GM23248 (cell line): ENCODE results near the gene PRG2. TPM values are rescaled to one million over a fixed set of nuclear protein-coding genes. Genes with fewer than 3 reads are reported as not detected.
A peak's percentile ranks its signal among the peaks of the same experiment; 100 is the strongest.

Experiments
- DNase-seq: peaks from one replicate; pipeline ENCODE4 v3.0.0-alpha.2; 2015
- H2AFZ ChIP-seq: fragments of 200-600 bp; sonication (generic); 2 replicates; pipeline ENCODE4 v1.6.1; 2016; ENCODE audit warnings: antibody characterized with exemption
- H3F3A ChIP-seq: fragments of 200-600 bp; sonication (generic); 2 replicates; pipeline ENCODE4 v1.6.1; 2016; ENCODE audit warnings: mild to moderate bottlenecking, antibody characterized with exemption, mixed run types; ENCODE audit not compliant: insufficient read depth
- H3K27ac ChIP-seq: fragments of 200-600 bp; sonication (generic); 2 replicates; pipeline ENCODE4 v1.5.1; 2016; ENCODE audit warnings: mild to moderate bottlenecking
- H3K27me3 ChIP-seq: fragments of 200-600 bp; sonication (generic); replicated peaks from 2 replicates; pipeline ENCODE4 v1.6.1; 2016; ENCODE audit warnings: mild to moderate bottlenecking; ENCODE audit not compliant: insufficient read depth
- H3K36me3 ChIP-seq: fragments of 200-600 bp; sonication (generic); 2 replicates; pipeline ENCODE4 v1.6.1; 2016; ENCODE audit warnings: low read depth, mild to moderate bottlenecking
- H3K4me1 ChIP-seq: fragments of 200-600 bp; sonication (generic); 2 replicates; pipeline ENCODE4 v1.6.1; 2016; ENCODE audit warnings: mild to moderate bottlenecking; ENCODE audit not compliant: insufficient read depth
- H3K4me2 ChIP-seq: fragments of 200-600 bp; sonication (generic); one replicate; pipeline ENCODE4 v1.6.1; 2016; ENCODE audit warnings: mild to moderate bottlenecking; ENCODE audit not compliant: unreplicated experiment
- H3K4me3 ChIP-seq: fragments of 200-600 bp; sonication (generic); 2 replicates; pipeline ENCODE4 v1.5.1; 2016; ENCODE audit warnings: mild to moderate bottlenecking
- H3K79me2 ChIP-seq: fragments of 200-600 bp; sonication (generic); 2 replicates; pipeline ENCODE4 v1.6.1; 2016; ENCODE audit warnings: mild to moderate bottlenecking; ENCODE audit not compliant: insufficient read depth
- H3K9ac ChIP-seq: fragments of 200-600 bp; sonication (generic); 2 replicates; pipeline ENCODE4 v1.6.1; 2016; ENCODE audit warnings: mild to moderate bottlenecking
- H3K9me2 ChIP-seq: fragments of 200-600 bp; sonication (generic); 2 replicates; pipeline ENCODE4 v1.6.1; 2016; ENCODE audit warnings: mixed run types, mild to moderate bottlenecking, moderate library complexity; ENCODE audit not compliant: insufficient read depth
- H3K9me3 ChIP-seq: fragments of 200-600 bp; sonication (generic); one replicate; pipeline ENCODE4 v1.6.1; 2017; ENCODE audit warnings: low read depth
- H4K20me1 ChIP-seq: fragments of 200-600 bp; sonication (generic); 2 replicates; pipeline ENCODE4 v1.6.0; 2016; ENCODE audit not compliant: insufficient read depth
- EZH2 ChIP-seq: fragments of 200-600 bp; sonication (generic); IDR thresholded peaks from 2 replicates; pipeline ENCODE4 v1.6.1; 2018; ENCODE audit warnings: antibody characterized with exemption, mild to moderate bottlenecking; ENCODE audit not compliant: insufficient read depth, poor library complexity, severe bottlenecking
- EZH2phosphoT487 ChIP-seq: fragments of 200-600 bp; sonication (generic); IDR thresholded peaks from 2 replicates; pipeline ENCODE4 v1.6.1; 2018; ENCODE audit warnings: antibody characterized with exemption, moderate library complexity, mild to moderate bottlenecking, low read depth; ENCODE audit not compliant: insufficient read depth
- WGBS, 2 experiments: methylation state at CpG; one replicate each; pipeline ENCODE4 v1.1.6; 2015 to 2017; ENCODE audit warnings: low lambda C conversion rate in 2 of 2, low coverage in 1 of 2; ENCODE audit errors: missing lambda C conversion rate in 2 of 2; 5-methylcytosine and 5-hydroxymethylcytosine counted together
- in situ Hi-C: fragments of 300-500 bp; cut with MboI; formaldehyde crosslinking; loops from 2 replicates; pipeline ENCODE4 v1.15.0; 2020
- polyA plus RNA-seq: library from polyadenylated mRNA; unstranded; fragments of >200 nt; fragmentation: Nextera tagmentation; extraction: Ambion mirVana; gene quantifications from 2 replicates; pipeline ENCODE4 v1.2.1, GENCODE V29; 2016
- total RNA-seq: library from RNA; depleted of rRNA; stranded (reverse); fragments of >200 nt; shearing (Covaris generic); gene quantifications from 2 replicates; pipeline ENCODE4 v1.2.3, GENCODE V29; 2014

Gene PRG2
- total and polyA plus RNA-seq, 2 experiments from 2014 or later, result 2.2 to 2.8 TPM

GRCh38 chr11:57392066-57392762 is 1.8 kb upstream of the PRG2 start:
- Histone ChIP-seq H4K20me1 (no peaks in the 10 kb centered on the region), H3K9me3 (no peaks in the 10 kb centered on the region), H3K4me3 (no peak overlapping the region), H3F3A (0 out of 2 replicates have a peak, but pooled peaks cover 5% of the 10 kb centered on the region), H3K4me2 (no peak overlapping the region), H3K27me3 (no peaks in the 10 kb centered on the region), H3K4me1 (no peaks in the 10 kb centered on the region; the same call in 1 of the 2 replicates), H3K27ac (no peak overlapping the region), H3K9me2 (no peaks in the 10 kb centered on the region), H3K36me3 (no peaks in the 10 kb centered on the region), H2AFZ (no peak overlapping the region), H3K9ac (no peak overlapping the region), H3K79me2 (no peaks in the 10 kb centered on the region)
- no peak for TF ChIP-seq EZH2
- TF ChIP-seq EZH2phosphoT487, result no peak
- no peak for DNase-seq
- in situ Hi-C loops, result no loop called here
- WGBS, 2 experiments, result 66% methylated on average over 8 of the region's 8 CpGs

DNA sequence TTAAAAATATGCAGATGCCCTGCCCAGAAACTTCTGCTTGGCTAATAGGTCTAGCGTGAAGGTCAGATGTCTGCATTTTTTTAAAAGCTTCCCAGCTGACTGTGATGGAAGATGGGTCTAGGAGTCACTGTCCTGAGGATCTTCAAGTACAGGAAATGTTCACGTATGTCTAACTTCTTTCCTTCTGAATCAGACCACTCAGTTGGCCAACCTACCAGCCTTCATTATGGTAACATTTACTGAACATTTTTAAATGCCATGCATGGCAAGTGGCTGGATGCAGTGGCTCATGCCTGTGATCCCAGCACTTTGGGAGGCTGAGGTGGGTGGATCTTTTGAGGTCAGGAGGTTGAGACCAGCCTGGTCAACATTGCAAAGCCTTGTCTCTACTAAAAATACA is 1.1 kb upstream of the PRG2 start:
- no peak overlapping the region for H3K27ac ChIP-seq
- no peaks in the 10 kb centered on the region for H3K36me3 ChIP-seq
- no peaks in the 10 kb centered on the region for H3K79me2 ChIP-seq
- H3K4me1 ChIP-seq, result no peaks in the 10 kb centered on the region; the same call in 1 of the 2 replicates
- no peak overlapping the region for H2AFZ ChIP-seq
- H3K4me3 ChIP-seq, result no peak overlapping the region
- in situ Hi-C loops, result no loop called here
- H3F3A ChIP-seq, result 0 out of 2 replicates have a peak, but pooled peaks cover 5% of the 10 kb centered on the region
- WGBS, 2 experiments, result 23 to 27% methylated on average over 2 of the region's 2 CpGs
- no peak overlapping the region for H3K4me2 ChIP-seq
- H4K20me1 ChIP-seq, result no peaks in the 10 kb centered on the region
- peak; percentile 51 for DNase-seq
- H3K27me3 ChIP-seq, result no peaks in the 10 kb centered on the region
- H3K9ac ChIP-seq, result no peak overlapping the region
- TF ChIP-seq EZH2phosphoT487 (no peak), EZH2 (no peak)
- H3K9me3 ChIP-seq, result no peaks in the 10 kb centered on the region
- no peaks in the 10 kb centered on the region for H3K9me2 ChIP-seq

DNA sequence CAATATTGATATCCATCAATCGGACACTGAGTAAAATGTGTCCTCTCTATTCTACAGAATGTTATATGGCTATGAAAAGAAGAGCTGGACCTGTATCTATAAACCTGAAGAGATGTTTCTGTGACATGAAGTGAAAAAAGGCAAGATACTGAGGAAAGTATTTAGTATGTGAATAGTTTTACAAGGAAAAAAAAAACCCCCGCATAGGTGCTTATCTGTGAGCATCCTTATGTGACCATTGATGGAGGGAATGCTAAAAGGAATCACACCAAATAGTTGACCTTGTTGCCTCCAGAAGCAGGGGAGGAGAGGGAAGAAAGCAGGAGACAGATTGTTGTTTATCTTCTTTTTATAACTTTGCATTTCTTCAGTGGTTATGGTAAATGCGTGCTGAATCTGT is 661 bp upstream of the PRG2 start:
- Histone ChIP-seq H3K4me3 (no peak overlapping the region), H4K20me1 (no peaks in the 10 kb centered on the region), H3K9me2 (no peaks in the 10 kb centered on the region), H2AFZ (no peak overlapping the region), H3K36me3 (no peaks in the 10 kb centered on the region), H3K4me1 (no peaks in the 10 kb centered on the region; the same call in 1 of the 2 replicates), H3K9me3 (no peaks in the 10 kb centered on the region), H3K79me2 (no peaks in the 10 kb centered on the region), H3K9ac (no peak overlapping the region), H3K27ac (no peak overlapping the region), H3K4me2 (no peak overlapping the region), H3K27me3 (no peaks in the 10 kb centered on the region), H3F3A (0 out of 2 replicates have a peak, but pooled peaks cover 5% of the 10 kb centered on the region)
- in situ Hi-C loops, result no loop called here
- DNase-seq, result no peak
- TF ChIP-seq EZH2, result no peak
- no peak for TF ChIP-seq EZH2phosphoT487
- WGBS, 2 experiments, result 93 to 98% methylated on average over 3 of the region's 3 CpGs

- Histone ChIP-seq H2AFZ (no peak overlapping the region), H3F3A (0 out of 2 replicates have a peak, but pooled peaks cover 5% of the 10 kb centered on the region), H4K20me1 (no peaks in the 10 kb centered on the region), H3K4me1 (no peaks in the 10 kb centered on the region; the same call in 1 of the 2 replicates), H3K4me2 (no peak overlapping the region), H3K27ac (no peak overlapping the region), H3K4me3 (no peak overlapping the region), H3K36me3 (no peaks in the 10 kb centered on the region), H3K9me2 (no peaks in the 10 kb centered on the region), H3K9me3 (no peaks in the 10 kb centered on the region), H3K79me2 (no peaks in the 10 kb centered on the region), H3K27me3 (peaks cover 3% of the 10 kb centered on the region; the same call in 1 of the 2 replicates), H3K9ac (no peak overlapping the region)
- TF ChIP-seq EZH2phosphoT487 (no peak), EZH2 (no peak)
- in situ Hi-C loops, result no loop called here
- no peak for DNase-seq
- WGBS, 2 experiments, result 69 to 71% methylated on average over 16 of the region's 16 CpGs
Observed at GRCh38 chr11:57387289-57388030, 3.0 kb downstream of the PRG2 start.
